Measurements from ENCODE around the gene CD209.

DNA sequence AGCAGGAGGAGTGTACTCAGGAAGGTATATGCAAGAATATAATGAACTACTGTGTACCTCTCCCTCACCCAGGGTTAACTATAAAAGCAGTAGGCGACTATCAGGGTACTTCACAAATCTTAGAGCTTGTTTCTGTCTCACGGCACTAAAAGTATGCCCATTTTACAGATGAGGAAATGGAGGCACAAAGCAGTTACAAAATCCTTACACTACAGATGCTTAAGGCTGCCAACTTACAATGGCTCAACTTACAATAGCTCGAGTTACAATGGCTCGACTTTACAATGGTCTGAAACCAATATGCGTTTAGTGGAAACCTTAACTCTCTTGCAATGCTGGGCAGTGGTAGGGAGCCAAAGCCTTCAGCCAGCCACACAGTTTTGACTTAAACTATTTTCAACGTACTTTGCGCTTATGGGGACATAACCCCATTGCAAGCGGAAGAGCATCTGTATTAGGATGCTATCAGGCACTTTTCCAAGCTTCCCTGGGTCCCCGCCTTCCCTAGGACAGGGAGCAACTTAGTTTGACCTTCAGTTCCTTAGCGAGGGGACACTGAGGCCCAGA is 49.5 kb downstream of the CD209 start:
- TF ChIP-seq RAD21 (IDR thresholded peaks at IDR 0.05; ENCODE audit: low read depth) (no peak), CTCF (IDR thresholded peaks at IDR 0.05 in 2 of 3, conservative IDR thresholded peaks at IDR 0.05 in 1 of 3; ENCODE audit: borderline replicate concordance in 1 of 3, insufficient read depth in 1 of 3, low read depth in 2 of 3, low read length in 2 of 3) (no peak), ELF1 (IDR thresholded peaks at IDR 0.05; ENCODE audit: borderline replicate concordance, low read depth) (no peak), EZH2 (IDR thresholded peaks at IDR 0.05) (no peak), POLR2AphosphoS5 (IDR thresholded peaks at IDR 0.05; ENCODE audit: low read depth, low read length) (no peak)
- TF ChIP-seq, protein P1, sequence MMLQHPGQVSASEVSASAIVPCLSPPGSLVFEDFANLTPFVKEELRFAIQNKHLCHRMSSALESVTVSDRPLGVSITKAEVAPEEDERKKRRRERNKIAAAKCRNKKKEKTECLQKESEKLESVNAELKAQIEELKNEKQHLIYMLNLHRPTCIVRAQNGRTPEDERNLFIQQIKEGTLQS (IDR thresholded peaks at IDR 0.05): no peak

Data from HCT116 (cell line).